BE2C (cell line): ENCODE measurements around the gene LCMT2.

Experiments used
- DNase-seq: peaks from one replicate; pipeline ENCODE4 v3.0.0-alpha.2; 2020
- H3K27me3 ChIP-seq: fragments of 250-450 bp; sonication (Bioruptor Pico); 2 replicates; pipeline ENCODE4 v1.5.1; 2020; ENCODE audit warnings: mild to moderate bottlenecking
- H3K36me3 ChIP-seq: fragments of 250-450 bp; sonication (Bioruptor Pico); 2 replicates; pipeline ENCODE4 v1.5.1; 2020; ENCODE audit warnings: mild to moderate bottlenecking
- H3K4me1 ChIP-seq: fragments of 250-450 bp; sonication (Bioruptor Pico); 2 replicates; pipeline ENCODE4 v1.5.1; 2020
- H3K4me3 ChIP-seq: 2 replicates; pipeline ENCODE4 v1.5.1; 2011; ENCODE audit warnings: low read depth, low read length
- H3K9me3 ChIP-seq: fragments of 250-450 bp; sonication (Bioruptor Pico); 2 replicates; pipeline ENCODE4 v1.5.1; 2020
- CTCF ChIP-seq: IDR thresholded peaks from 2 replicates; pipeline ENCODE4 v1.5.1; 2012; ENCODE audit warnings: mild to moderate bottlenecking, low read depth, low read length

LCMT2 gene

GRCh38 chr15:43286074-43286473, 44.3 kb downstream of the LCMT2 start:
- TF ChIP-seq CTCF: no peak
- H3K4me1 ChIP-seq: no peaks in the 10 kb centered on the region
- H3K36me3 ChIP-seq: no peaks in the 10 kb centered on the region
- no peaks in the 10 kb centered on the region for H3K9me3 ChIP-seq
- H3K4me3 ChIP-seq: no peak overlapping the region
- DNase-seq: no peak
- H3K27me3 ChIP-seq: no peaks in the 10 kb centered on the region

- Histone ChIP-seq H3K4me1 (no peaks in the 10 kb centered on the region), H3K9me3 (no peaks in the 10 kb centered on the region), H3K27me3 (no peaks in the 10 kb centered on the region), H3K4me3 (no peak overlapping the region), H3K36me3 (no peaks in the 10 kb centered on the region)
- DNase-seq: peak; percentile 58
- TF ChIP-seq CTCF: peak; percentile 94
Observed at GRCh38 chr15:43285609-43286037, 44.8 kb downstream of the LCMT2 start.

GRCh38 chr15:43283526-43283925, 46.8 kb downstream of the LCMT2 start:
- DNase-seq: no peak
- no peak overlapping the region for H3K4me3 ChIP-seq
- H3K27me3 ChIP-seq: no peaks in the 10 kb centered on the region
- no peaks in the 10 kb centered on the region for H3K36me3 ChIP-seq
- H3K9me3 ChIP-seq: no peaks in the 10 kb centered on the region
- no peak for TF ChIP-seq CTCF
- no peaks in the 10 kb centered on the region for H3K4me1 ChIP-seq

GRCh38 chr15:43281926-43282602, 48.3 kb downstream of the LCMT2 start:
- DNase-seq: no peak
- Histone ChIP-seq H3K4me1 (no peaks in the 10 kb centered on the region), H3K4me3 (no peak overlapping the region), H3K36me3 (no peaks in the 10 kb centered on the region), H3K27me3 (no peaks in the 10 kb centered on the region), H3K9me3 (no peaks in the 10 kb centered on the region)
- TF ChIP-seq CTCF: no peak

GRCh38 chr15:43280996-43281395, 49.4 kb downstream of the LCMT2 start:
- no peak overlapping the region for H3K4me3 ChIP-seq
- no peaks in the 10 kb centered on the region for H3K27me3 ChIP-seq
- no peaks in the 10 kb centered on the region for H3K36me3 ChIP-seq
- no peak for TF ChIP-seq CTCF
- DNase-seq: no peak
- no peaks in the 10 kb centered on the region for H3K9me3 ChIP-seq
- H3K4me1 ChIP-seq: no peaks in the 10 kb centered on the region

- Histone ChIP-seq H3K27me3 (no peaks in the 10 kb centered on the region), H3K4me3 (no peak overlapping the region), H3K9me3 (no peaks in the 10 kb centered on the region), H3K4me1 (no peaks in the 10 kb centered on the region), H3K36me3 (no peaks in the 10 kb centered on the region)
- no peak for DNase-seq
- no peak for TF ChIP-seq CTCF
Observed at GRCh38 chr15:43279496-43279895, 50.9 kb downstream of the LCMT2 start.
